Activated CD8-positive, alpha-beta T cell treated with anti-CD3 and anti-CD28 coated beads for 36 hours (primary cell): Measurements from ENCODE around the gene WBP2NL. TPM values are rescaled to one million over a fixed set of nuclear protein-coding genes. Genes with fewer than 3 reads are reported as not detected.
A peak's percentile ranks its signal among the peaks of the same experiment; 100 is the strongest.
"Not testable (repeated sequence)": the region's sequence is repeated elsewhere in the genome, so short reads cannot be mapped to it uniquely, and the experiment has no call there.

Source experiments
- ATAC-seq: fragments of 200-7000 bp; cut with Tn5 transposase; one replicate; pipeline ENCODE4 v1.10.0; 2021; ENCODE audit warnings: mild to moderate bottlenecking, moderate library complexity
- CTCF ChIA-PET: fragments of 350-600 bp; sonication (Branson Sonifier 250); formaldehyde crosslinking; loops from one replicate; lab custom pipeline; 2021; ENCODE audit warnings: antibody characterized with exemption; lab: Charles Lee
- POLR2A ChIA-PET: fragments of 350-600 bp; sonication (Branson Sonifier 250); formaldehyde crosslinking; loops from one replicate; lab custom pipeline; 2021; ENCODE audit warnings: antibody characterized with exemption; lab: Charles Lee
- DNase-seq: peaks from one replicate; pipeline ENCODE4 v3.0.0-alpha.2; 2020
- H3K27ac Mint-ChIP-seq: one replicate; pipeline ENCODE4 v1.8.0; 2021; ENCODE audit warnings: mild to moderate bottlenecking, mixed read lengths
- H3K27me3 Mint-ChIP-seq: one replicate; pipeline ENCODE4 v1.8.0; 2021; ENCODE audit warnings: mixed read lengths
- H3K36me3 Mint-ChIP-seq: one replicate; pipeline ENCODE4 v1.8.0; 2021; ENCODE audit warnings: low read depth, mixed read lengths
- H3K4me1 Mint-ChIP-seq: one replicate; pipeline ENCODE4 v1.8.0; 2021; ENCODE audit warnings: low read depth, mixed read lengths
- H3K4me3 Mint-ChIP-seq: one replicate; pipeline ENCODE4 v1.8.0; 2021; ENCODE audit warnings: mild to moderate bottlenecking, moderate library complexity, mixed read lengths
- H3K9me3 Mint-ChIP-seq: one replicate; pipeline ENCODE4 v1.8.0; 2021; ENCODE audit warnings: mixed read lengths
- CTCF ChIP-seq: fragments of 200-600 bp; IDR thresholded peaks from one replicate; pipeline ENCODE4 v1.8.0; 2022; ENCODE audit warnings: antibody characterized with exemption, mild to moderate bottlenecking
- intact Hi-C: fragments of 100-400 bp; cut with micrococcal nuclease; formaldehyde crosslinking; loops from one replicate; pipeline ENCODE4 v1.10.0; 2022
- total RNA-seq, 2 experiments: library from RNA; stranded (reverse); gene quantifications; one replicate each; pipeline ENCODE4 v1.2.3, GENCODE V29; 2021

The WBP2NL gene
- total RNA-seq, 2 experiments from 2014 or later: 0.43 TPM; not detected in 1

DNA sequence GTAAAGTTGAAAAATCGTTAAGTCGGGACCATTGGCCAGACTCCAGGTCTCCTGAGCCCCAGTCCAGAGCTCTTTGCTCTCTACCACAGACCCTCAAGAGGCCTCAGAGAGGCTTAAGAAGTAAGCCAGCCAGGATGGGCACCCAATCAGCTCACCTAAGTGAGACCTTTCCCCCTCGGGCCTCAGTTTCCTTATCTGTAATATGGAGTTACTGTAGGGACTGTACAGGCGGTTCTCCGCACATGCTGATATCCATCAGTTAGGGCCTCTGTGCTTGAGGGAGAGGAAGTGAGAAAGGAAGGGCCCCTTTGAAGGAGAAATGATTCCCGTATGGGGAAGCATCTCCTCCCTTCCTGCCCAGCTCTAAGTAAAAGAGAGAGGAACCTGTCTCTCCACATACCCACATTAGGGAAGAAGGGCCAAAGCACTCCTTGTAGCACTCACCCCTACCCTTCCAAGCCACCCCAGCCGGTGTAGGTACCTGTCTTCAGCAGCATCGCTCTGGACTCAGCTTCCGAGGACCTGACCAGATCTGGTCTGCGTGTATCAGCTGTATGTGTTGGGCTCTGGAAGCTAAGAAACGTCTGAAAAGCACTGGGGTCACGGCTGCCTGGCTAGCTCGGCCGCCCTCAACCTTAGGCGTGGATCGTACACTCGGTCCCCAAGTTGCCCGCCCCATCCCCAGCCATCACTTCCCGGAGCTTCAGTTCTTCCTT lies 71.4 kb downstream of the WBP2NL start:
- intact Hi-C loops: loop anchor here (10.0 kb wide), 1 partner anchor 125 kb away; the partner anchor contains the start of gene CENPM
- Mint-ChIP-seq H3K4me3 (peak overlapping the region; percentile 86), H3K36me3 (peaks cover 6% of the 10 kb centered on the region), H3K27ac (peak overlapping the region; percentile 88), H3K27me3 (no peaks in the 10 kb centered on the region), H3K9me3 (no peaks in the 10 kb centered on the region), H3K4me1 (peaks cover 21% of the 10 kb centered on the region)
- POLR2A ChIA-PET: interaction anchor here (0.6 to 4.4 kb wide), 6 partner anchors 9 to 39 kb away, joined by 3 to 27 read pairs (median 4); partner anchors contain the start of gene SMDT1
- CTCF ChIA-PET: interaction anchor here (0.7 to 1.4 kb wide), 6 partner anchors 9 to 208 kb away, joined by 3 to 5 read pairs (median 3); no protein-coding TSS in a partner anchor
- DNase-seq: no peak
- peak; percentile 1 for ATAC-seq
- no peak for TF ChIP-seq CTCF

- TF ChIP-seq CTCF: no peak
- intact Hi-C loops: loop anchor here (10.0 kb wide), 1 partner anchor 126 kb away; the partner anchor contains the start of gene CENPM
- peaks cover 23% of the 10 kb centered on the region for H3K4me1 Mint-ChIP-seq
- H3K27me3 Mint-ChIP-seq: no peaks in the 10 kb centered on the region
- DNase-seq (peak; percentile 97), ATAC-seq (peak; percentile 99)
- H3K9me3 Mint-ChIP-seq: no peaks in the 10 kb centered on the region
- ChIA-PET POLR2A (interaction anchor here (0.6 to 4.4 kb wide), 10 partner anchors 9 to 208 kb away, joined by 3 to 27 read pairs (median 4); partner anchors contain the start of genes NDUFA6 and SMDT1), CTCF (interaction anchor here (0.7 to 1.4 kb wide), 4 partner anchors 102 to 208 kb away, joined by 3 to 5 read pairs (median 4); no protein-coding TSS in a partner anchor)
- H3K4me3 Mint-ChIP-seq: peak within 1 kb of the TSS; percentile 86
- peak within 1 kb of the TSS; percentile 88 for H3K27ac Mint-ChIP-seq
- H3K36me3 Mint-ChIP-seq: peaks cover 3% of the 10 kb centered on the region
These were observed 72.2 kb downstream of the WBP2NL start, which contains the start of gene NAGA for GRCh38 chr22:42070517-42071422. TSS of gene NAGA (minus strand) at chr22:42070812. CDS start at chr22:42070297, 515 bp downstream.

- intact Hi-C loops: loop anchor here (10.0 kb wide), 1 partner anchor 127 kb away; the partner anchor contains the start of gene CENPM
- H3K27ac Mint-ChIP-seq, CTCF ChIA-PET, DNase-seq, ATAC-seq, H3K9me3 Mint-ChIP-seq, H3K36me3 Mint-ChIP-seq, H3K27me3 Mint-ChIP-seq: not testable (repeated sequence)
- Mint-ChIP-seq H3K4me3 (peak overlapping the region; percentile 86), H3K4me1 (peaks cover 23% of the 10 kb centered on the region)
- POLR2A ChIA-PET: interaction anchor here (0.6 to 4.4 kb wide), 6 partner anchors 8 to 209 kb away, joined by 3 to 27 read pairs (median 4); partner anchors contain the start of genes NDUFA6 and SMDT1
These were observed 72.9 kb downstream of the WBP2NL start for GRCh38 chr22:42071508-42071907.

GRCh38 chr22:42072606-42073330 lies 74.2 kb downstream of the WBP2NL start:
- no peaks in the 10 kb centered on the region for H3K36me3 Mint-ChIP-seq
- POLR2A ChIA-PET: no interaction called here
- peak overlapping the region; percentile 61 for H3K27ac Mint-ChIP-seq

More at GRCh38 chr22:42072606-42073330, 74.2 kb downstream of the WBP2NL start:
- DNase-seq (peak; percentile 26), ATAC-seq (no peak)
- CTCF ChIA-PET: no interaction called here
- Mint-ChIP-seq H3K9me3 (no peaks in the 10 kb centered on the region), H3K27me3 (no peaks in the 10 kb centered on the region), H3K4me3 (peak overlapping the region; percentile 50), H3K4me1 (peaks cover 23% of the 10 kb centered on the region)
- no peak for TF ChIP-seq CTCF
- intact Hi-C loops: loop anchor here (10.0 kb wide), 1 partner anchor 128 kb away; the partner anchor contains the start of gene CENPM
